Activated T-helper 2 cell treated with anti-CD3 and anti-CD28 coated beads, Interferon-gamma antibody, Interleukin-2, Interleukin-4, amounts not matched to agents 10 μg/mL and 5 μg/mL and 100 μg/mL, durations not matched to agents 14 hours and 24 hours and 36 hours (primary cell): ENCODE data around the gene CTIF. TPM values are rescaled to one million over a fixed set of nuclear protein-coding genes. Genes with fewer than 3 reads are reported as not detected.

ENCODE experiments used
- DNase-seq: peaks from one replicate; pipeline ENCODE4 v3.0.0; 2021; ENCODE audit warnings: low spot score
- H3K27ac Mint-ChIP-seq: one replicate; pipeline ENCODE4 v1.8.0; 2021; ENCODE audit warnings: mixed read lengths
- H3K27me3 Mint-ChIP-seq: one replicate; pipeline ENCODE4 v1.8.0; 2021; ENCODE audit warnings: low read depth, mixed read lengths
- H3K36me3 Mint-ChIP-seq: one replicate; pipeline ENCODE4 v1.8.0; 2021; ENCODE audit warnings: low read depth, mixed read lengths
- H3K4me1 Mint-ChIP-seq: one replicate; pipeline ENCODE4 v1.8.0; 2021; ENCODE audit warnings: low read depth, mixed read lengths
- H3K4me3 Mint-ChIP-seq: one replicate; pipeline ENCODE4 v1.8.0; 2021; ENCODE audit warnings: low read depth, mild to moderate bottlenecking, moderate library complexity, mixed read lengths
- H3K9me3 Mint-ChIP-seq: one replicate; pipeline ENCODE4 v1.8.0; 2021; ENCODE audit warnings: mixed read lengths
- intact Hi-C: fragments of 100-400 bp; cut with micrococcal nuclease; formaldehyde crosslinking; loops from one replicate; pipeline ENCODE4 v1.15.1; 2023
- total RNA-seq: library from RNA; stranded (reverse); gene quantifications from 2 replicates; pipeline ENCODE4 v1.2.3, GENCODE V29; 2022

CTIF gene
- total RNA-seq, 1 donor from 2014 or later, result 7.0 TPM

- H3K4me3 Mint-ChIP-seq, result no peak overlapping the region
- DNase-seq, result no peak
- peaks cover 14% of the 10 kb centered on the region for H3K4me1 Mint-ChIP-seq
- no peak overlapping the region for H3K27ac Mint-ChIP-seq
- peaks cover 7% of the 10 kb centered on the region for H3K27me3 Mint-ChIP-seq
- H3K36me3 Mint-ChIP-seq, result peaks cover 3% of the 10 kb centered on the region
- peaks cover 14% of the 10 kb centered on the region for H3K9me3 Mint-ChIP-seq
- intact Hi-C loops, result no loop called here
These were observed 362.6 kb downstream of the CTIF start for GRCh38 chr18:48901145-48902022.

- H3K36me3 Mint-ChIP-seq, result peaks cover 3% of the 10 kb centered on the region
- no peak for DNase-seq
- H3K27ac Mint-ChIP-seq, result no peak overlapping the region
- H3K4me1 Mint-ChIP-seq, result peaks cover 10% of the 10 kb centered on the region
- peaks cover 14% of the 10 kb centered on the region for H3K9me3 Mint-ChIP-seq
- intact Hi-C loops, result no loop called here
- peaks cover 9% of the 10 kb centered on the region for H3K27me3 Mint-ChIP-seq
- H3K4me3 Mint-ChIP-seq, result no peak overlapping the region
These were observed 363.4 kb downstream of the CTIF start for GRCh38 chr18:48902023-48902855.

- H3K36me3 Mint-ChIP-seq, result peaks cover 3% of the 10 kb centered on the region
- intact Hi-C loops, result no loop called here
- H3K4me1 Mint-ChIP-seq, result peaks cover 10% of the 10 kb centered on the region
- peaks cover 9% of the 10 kb centered on the region for H3K27me3 Mint-ChIP-seq
- peaks cover 14% of the 10 kb centered on the region for H3K9me3 Mint-ChIP-seq
- H3K4me3 Mint-ChIP-seq, result no peak overlapping the region
- DNase-seq, result no peak
- H3K27ac Mint-ChIP-seq, result no peak overlapping the region
These were observed 364.2 kb downstream of the CTIF start for GRCh38 chr18:48902856-48903601.

- intact Hi-C loops, result no loop called here
- DNase-seq, result no peak
- Mint-ChIP-seq H3K4me3 (no peak overlapping the region), H3K4me1 (peaks cover 14% of the 10 kb centered on the region), H3K27ac (no peak overlapping the region), H3K36me3 (peaks cover 3% of the 10 kb centered on the region), H3K9me3 (peaks cover 12% of the 10 kb centered on the region), H3K27me3 (peaks cover 9% of the 10 kb centered on the region)
These were observed 365.3 kb downstream of the CTIF start for GRCh38 chr18:48904091-48904490.

GRCh38 chr18:48904847-48905394, 366.1 kb downstream of the CTIF start:
- Mint-ChIP-seq H3K27me3 (peaks cover 9% of the 10 kb centered on the region), H3K36me3 (peaks cover 3% of the 10 kb centered on the region), H3K27ac (no peak overlapping the region), H3K9me3 (peaks cover 12% of the 10 kb centered on the region), H3K4me3 (no peak overlapping the region), H3K4me1 (peaks cover 12% of the 10 kb centered on the region)
- no peak for DNase-seq
- intact Hi-C loops, result no loop called here

GRCh38 chr18:48905513-48905912, 366.7 kb downstream of the CTIF start:
- Mint-ChIP-seq H3K36me3 (peaks cover 3% of the 10 kb centered on the region), H3K27ac (no peak overlapping the region), H3K9me3 (peaks cover 12% of the 10 kb centered on the region), H3K4me3 (no peak overlapping the region), H3K4me1 (peaks cover 11% of the 10 kb centered on the region), H3K27me3 (peaks cover 9% of the 10 kb centered on the region)
- intact Hi-C loops, result no loop called here
- DNase-seq, result no peak

GRCh38 chr18:48908916-48909315, 370.1 kb downstream of the CTIF start:
- H3K36me3 Mint-ChIP-seq, result peaks cover 3% of the 10 kb centered on the region
- DNase-seq, result no peak
- no peak overlapping the region for H3K27ac Mint-ChIP-seq
- peaks cover 12% of the 10 kb centered on the region for H3K9me3 Mint-ChIP-seq
- peaks cover 7% of the 10 kb centered on the region for H3K27me3 Mint-ChIP-seq
- peaks cover 15% of the 10 kb centered on the region for H3K4me1 Mint-ChIP-seq
- intact Hi-C loops, result no loop called here
- H3K4me3 Mint-ChIP-seq, result no peak overlapping the region

- Mint-ChIP-seq H3K27ac (no peak overlapping the region), H3K9me3 (peaks cover 4% of the 10 kb centered on the region), H3K27me3 (peaks cover 2% of the 10 kb centered on the region), H3K36me3 (no peaks in the 10 kb centered on the region), H3K4me3 (no peak overlapping the region), H3K4me1 (peaks cover 15% of the 10 kb centered on the region)
- DNase-seq, result no peak
- intact Hi-C loops, result no loop called here
These were observed 370.9 kb downstream of the CTIF start for GRCh38 chr18:48909721-48910120.

GRCh38 chr18:48910972-48911545, 372.2 kb downstream of the CTIF start:
- Mint-ChIP-seq H3K9me3 (no peaks in the 10 kb centered on the region), H3K4me1 (peaks cover 20% of the 10 kb centered on the region), H3K27ac (no peak overlapping the region), H3K4me3 (no peak overlapping the region), H3K36me3 (no peaks in the 10 kb centered on the region), H3K27me3 (peaks cover 2% of the 10 kb centered on the region)
- DNase-seq, result no peak
- intact Hi-C loops, result no loop called here

Other genes with a start within 250 kb of the CTIF start
- 0.07 and 0.21 TPM in 2 replicates for gene ZBTB7C, start 129.6 kb upstream of the CTIF start, total RNA-seq